GM12892 (cell line): ENCODE results near the gene TBC1D4.

Experiments
- POLR2A ChIP-seq: IDR thresholded peaks from 2 replicates; pipeline ENCODE4 v1.6.1; 2011; ENCODE audit warnings: low read depth, low read length, control low read depth
- POLR2AphosphoS5 ChIP-seq: IDR thresholded peaks from 2 replicates; pipeline ENCODE4 v1.6.1; 2011; ENCODE audit warnings: low read depth, low read length, control low read depth

DNA sequence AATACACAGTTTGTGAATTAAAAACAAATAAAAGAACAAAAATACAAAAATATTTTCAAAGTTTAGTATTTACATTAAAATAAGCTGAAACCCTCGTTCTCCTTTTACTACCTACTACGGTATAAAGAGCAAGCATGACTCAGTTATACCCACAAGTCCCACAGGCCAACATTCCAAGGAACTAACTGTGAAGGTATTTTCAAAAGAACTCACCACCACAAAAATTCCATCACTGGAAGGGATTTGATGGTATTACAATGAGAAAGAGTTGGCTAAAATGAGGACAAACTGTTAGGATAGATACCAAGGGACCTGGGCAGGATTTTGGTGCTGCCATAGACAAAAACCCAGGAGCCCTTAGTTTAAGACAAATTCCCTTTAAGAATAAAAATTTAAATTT lies 122.7 kb downstream of the TBC1D4 start:
- TF ChIP-seq POLR2A (no peak), POLR2AphosphoS5 (no peak)
